HepG2 (cell line): ENCODE results near the gene RPL23. TPM values are rescaled to one million over a fixed set of nuclear protein-coding genes. Genes with fewer than 3 reads are reported as not detected.

Source experiments
- BORCS8-MEF2B ChIP-seq: sonication (generic); formaldehyde crosslinking; IDR thresholded peaks from 2 replicates; pipeline ENCODE4 v1.8.0; 2022; ENCODE audit warnings: mild to moderate bottlenecking, missing genetic modification reagents
- FOXK1 ChIP-seq: sonication (generic); formaldehyde crosslinking; IDR thresholded peaks from 2 replicates; pipeline ENCODE4 v1.4.0; 2020; ENCODE audit warnings: low read depth, missing genetic modification reagents, borderline replicate concordance
- HOXD1 ChIP-seq: sonication (generic); formaldehyde crosslinking; IDR thresholded peaks from 2 replicates; pipeline ENCODE4 v1.5.0; 2020; ENCODE audit warnings: missing genetic modification reagents
- JARID2 ChIP-seq: sonication (generic); formaldehyde crosslinking; IDR thresholded peaks from 2 replicates; pipeline ENCODE4 v1.8.1; 2023; ENCODE audit warnings: missing genetic modification reagents, inconsistent platforms; ENCODE audit not compliant: insufficient replicate concordance
- PBX3 ChIP-seq: sonication (generic); formaldehyde crosslinking; IDR thresholded peaks from 2 replicates; pipeline ENCODE4 v1.8.1; 2023; ENCODE audit warnings: missing genetic modification reagents, inconsistent platforms, borderline replicate concordance
- POLR2AphosphoS2 ChIP-seq: IDR thresholded peaks from 2 replicates; pipeline ENCODE4 v1.6.1; 2011; ENCODE audit warnings: low read depth, low read length, improper control_type of control experiment
- REL ChIP-seq: sonication (generic); formaldehyde crosslinking; conservative IDR thresholded peaks from 2 replicates; pipeline ENCODE4 v1.8.0; 2022; ENCODE audit warnings: mild to moderate bottlenecking, missing genetic modification reagents, moderate library complexity
- TCF12 ChIP-seq, 2 experiments: fragments of 450-650 bp in 1 of 2; sonication (generic) in 1 of 2; formaldehyde crosslinking in 1 of 2; IDR thresholded peaks; 2 replicates each; pipeline versions ENCODE4 v1.6.1 to v1.8.0; 2017 to 2022; ENCODE audit warnings: antibody characterized with exemption in 1 of 2, mild to moderate bottlenecking in 1 of 2, missing genetic modification reagents in 1 of 2, moderate library complexity in 1 of 2
- THAP11 ChIP-seq: IDR thresholded peaks from 2 replicates; pipeline ENCODE4 v1.6.1; 2016; ENCODE audit warnings: missing biosample characterization, missing genetic modification reagents
- YY1 ChIP-seq: IDR thresholded peaks from 2 replicates; pipeline ENCODE4 v1.6.1; 2011; ENCODE audit warnings: low read length, low read depth, moderate library complexity, mild to moderate bottlenecking; ENCODE audit not compliant: insufficient read depth, insufficient replicate concordance
- ZNF205 ChIP-seq: IDR thresholded peaks from 2 replicates; pipeline ENCODE4 v1.6.1; 2018; ENCODE audit warnings: missing biosample characterization, missing genetic modification reagents
- ZNF3 ChIP-seq: IDR thresholded peaks from 2 replicates; pipeline ENCODE4 v1.7.0; 2017; ENCODE audit warnings: inconsistent platforms
- ZNF333 ChIP-seq: sonication (generic); formaldehyde crosslinking; IDR thresholded peaks from 2 replicates; pipeline ENCODE4 v1.4.0; 2020; ENCODE audit warnings: mild to moderate bottlenecking, missing genetic modification reagents, borderline replicate concordance
- ZNF335 ChIP-seq: sonication (generic); formaldehyde crosslinking; IDR thresholded peaks from 2 replicates; pipeline ENCODE4 v1.4.0; 2020; ENCODE audit warnings: missing genetic modification reagents
- ZNF430 ChIP-seq: sonication (generic); formaldehyde crosslinking; IDR thresholded peaks from 2 replicates; pipeline ENCODE4 v1.9.0; 2021; ENCODE audit warnings: mild to moderate bottlenecking, missing genetic modification reagents
- ZNF709 ChIP-seq: sonication (generic); formaldehyde crosslinking; IDR thresholded peaks from 2 replicates; pipeline ENCODE4 v1.5.0; 2020; ENCODE audit warnings: mild to moderate bottlenecking, missing genetic modification reagents
- ZNF878 ChIP-seq: sonication (generic); formaldehyde crosslinking; IDR thresholded peaks from 2 replicates; pipeline ENCODE4 v1.8.1; 2023; ENCODE audit warnings: mild to moderate bottlenecking, missing genetic modification reagents, moderate library complexity
- polyA plus RNA-seq, 8 experiments: library from polyadenylated mRNA; depleted of rRNA in 3 of 8; stranded (reverse) in 7 of 8; unstranded in 1 of 8; fragments of >200 nt; fragmentation: Illumina TruSeq in 4 of 8; extraction: Trizol in 4 of 8; gene quantifications; 2 replicates each; pipeline versions ENCODE4 v1.2.1 to v1.2.3, GENCODE V29; 2011 to 2016; ENCODE audit warnings: low read depth in 4 of 8, missing spikeins in 1 of 8, mixed read lengths in 1 of 8; ENCODE audit not compliant: insufficient read depth in 1 of 8
- total RNA-seq, 5 experiments: library from RNA; depleted of rRNA; stranded (reverse); fragments of >200 nt; fragmentation: Illumina TruSeq; extraction: Trizol; gene quantifications; 2 replicates each; pipeline ENCODE4 v1.2.3, GENCODE V29; 2016; ENCODE audit warnings: low read depth in 1 of 5
- TF ChIP-seq, protein P1 (sequence below): sonication (generic); formaldehyde crosslinking; IDR thresholded peaks from 2 replicates; pipeline ENCODE4 v1.8.1; 2023; ENCODE audit warnings: missing genetic modification reagents, mild to moderate bottlenecking, borderline replicate concordance
- TF ChIP-seq, protein P2 (sequence below): sonication (generic); formaldehyde crosslinking; conservative IDR thresholded peaks from 2 replicates; pipeline ENCODE4 v1.4.0; 2020; ENCODE audit warnings: mild to moderate bottlenecking, missing genetic modification reagents, moderate library complexity
- TF ChIP-seq, protein P3 (sequence below): sonication (generic); formaldehyde crosslinking; IDR thresholded peaks from 2 replicates; pipeline ENCODE4 v1.4.0; 2020; ENCODE audit warnings: missing genetic modification reagents

RPL23 gene
- total and polyA plus RNA-seq, 2 of the 13 experiments (the other 11 are each of a cell fraction or from before 2014, with no cell fraction given), result 2,790 to 4,860 TPM

DNA sequence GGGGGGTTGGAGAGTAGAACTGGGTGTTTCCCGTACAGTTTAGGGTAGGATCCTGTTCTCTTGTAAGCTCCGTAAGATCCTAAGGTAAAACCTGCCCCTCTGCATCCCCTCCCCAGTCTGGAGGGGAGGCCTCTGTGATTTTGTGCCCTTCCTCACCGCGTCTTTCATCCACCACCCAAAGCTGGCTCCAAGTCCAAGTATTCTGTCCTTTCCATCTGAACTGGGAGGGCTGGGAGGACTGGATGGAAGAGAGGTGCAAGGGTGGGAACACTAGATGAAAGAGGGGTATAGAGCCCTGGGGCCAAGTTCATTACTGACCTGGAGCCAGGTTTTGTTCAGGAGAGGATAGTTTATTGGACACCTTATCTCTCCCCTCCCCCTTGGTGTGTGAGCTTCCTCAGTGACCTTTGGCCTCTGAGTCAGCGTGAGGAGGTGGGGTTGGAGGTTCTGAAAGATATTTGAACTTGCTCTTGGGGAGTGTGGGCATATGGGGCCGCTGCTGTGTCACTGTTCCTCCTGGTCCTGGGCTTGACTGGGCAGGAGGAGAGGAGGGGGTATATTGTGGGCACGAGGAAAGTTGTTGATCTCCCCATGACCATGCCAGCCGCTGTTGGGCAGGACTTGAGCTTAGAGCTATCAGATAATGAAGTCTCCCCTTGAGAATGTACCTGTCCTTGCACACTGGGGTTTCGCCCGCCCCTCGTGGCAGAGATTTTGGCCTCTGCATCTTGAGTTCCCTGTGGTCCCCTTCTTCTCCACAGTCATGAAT lies 17.9 kb upstream of the RPL23 start (continued):
- TF ChIP-seq TCF12 (IDR thresholded peaks at IDR 0.05), result no peak
- TF ChIP-seq TCF12 (CRISPR knock-in tag; IDR thresholded peaks at IDR 0.05), result no peak
- TF ChIP-seq, protein P1, sequence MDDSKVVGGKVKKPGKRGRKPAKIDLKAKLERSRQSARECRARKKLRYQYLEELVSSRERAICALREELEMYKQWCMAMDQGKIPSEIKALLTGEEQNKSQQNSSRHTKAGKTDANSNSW, result no peak
- no peak for TF ChIP-seq JARID2
- peak; percentile 73; the same call in 1 of the 2 replicates for TF ChIP-seq FOXK1
- TF ChIP-seq YY1, result peak; percentile 38
- no peak for TF ChIP-seq ZNF3 (CRISPR knock-in tag)
- peak; percentile 82; the same call in 1 of the 2 replicates for TF ChIP-seq ZNF878 (CRISPR knock-in tag)
- peak; percentile 78 for TF ChIP-seq THAP11
- TF ChIP-seq POLR2AphosphoS2, result no peak
- TF ChIP-seq HOXD1 (CRISPR knock-in tag), result no peak
- TF ChIP-seq ZNF333 (CRISPR knock-in tag), result no peak
- TF ChIP-seq, protein P2, sequence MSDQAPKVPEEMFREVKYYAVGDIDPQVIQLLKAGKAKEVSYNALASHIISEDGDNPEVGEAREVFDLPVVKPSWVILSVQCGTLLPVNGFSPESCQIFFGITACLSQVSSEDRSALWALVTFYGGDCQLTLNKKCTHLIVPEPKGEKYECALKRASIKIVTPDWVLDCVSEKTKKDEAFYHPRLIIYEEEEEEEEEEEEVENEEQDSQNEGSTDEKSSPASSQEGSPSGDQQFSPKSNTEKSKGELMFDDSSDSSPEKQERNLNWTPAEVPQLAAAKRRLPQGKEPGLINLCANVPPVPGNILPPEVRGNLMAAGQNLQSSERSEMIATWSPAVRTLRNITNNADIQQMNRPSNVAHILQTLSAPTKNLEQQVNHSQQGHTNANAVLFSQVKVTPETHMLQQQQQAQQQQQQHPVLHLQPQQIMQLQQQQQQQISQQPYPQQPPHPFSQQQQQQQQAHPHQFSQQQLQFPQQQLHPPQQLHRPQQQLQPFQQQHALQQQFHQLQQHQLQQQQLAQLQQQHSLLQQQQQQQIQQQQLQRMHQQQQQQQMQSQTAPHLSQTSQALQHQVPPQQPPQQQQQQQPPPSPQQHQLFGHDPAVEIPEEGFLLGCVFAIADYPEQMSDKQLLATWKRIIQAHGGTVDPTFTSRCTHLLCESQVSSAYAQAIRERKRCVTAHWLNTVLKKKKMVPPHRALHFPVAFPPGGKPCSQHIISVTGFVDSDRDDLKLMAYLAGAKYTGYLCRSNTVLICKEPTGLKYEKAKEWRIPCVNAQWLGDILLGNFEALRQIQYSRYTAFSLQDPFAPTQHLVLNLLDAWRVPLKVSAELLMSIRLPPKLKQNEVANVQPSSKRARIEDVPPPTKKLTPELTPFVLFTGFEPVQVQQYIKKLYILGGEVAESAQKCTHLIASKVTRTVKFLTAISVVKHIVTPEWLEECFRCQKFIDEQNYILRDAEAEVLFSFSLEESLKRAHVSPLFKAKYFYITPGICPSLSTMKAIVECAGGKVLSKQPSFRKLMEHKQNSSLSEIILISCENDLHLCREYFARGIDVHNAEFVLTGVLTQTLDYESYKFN (CRISPR knock-in tag), result peak; percentile 92
- no peak for TF ChIP-seq REL
- peak; percentile 65; the same call in 1 of the 2 replicates for TF ChIP-seq BORCS8-MEF2B
- TF ChIP-seq ZNF205, result 0 out of 2 replicates have a peak, but pooled peaks have one; percentile 66
- TF ChIP-seq, protein P3, sequence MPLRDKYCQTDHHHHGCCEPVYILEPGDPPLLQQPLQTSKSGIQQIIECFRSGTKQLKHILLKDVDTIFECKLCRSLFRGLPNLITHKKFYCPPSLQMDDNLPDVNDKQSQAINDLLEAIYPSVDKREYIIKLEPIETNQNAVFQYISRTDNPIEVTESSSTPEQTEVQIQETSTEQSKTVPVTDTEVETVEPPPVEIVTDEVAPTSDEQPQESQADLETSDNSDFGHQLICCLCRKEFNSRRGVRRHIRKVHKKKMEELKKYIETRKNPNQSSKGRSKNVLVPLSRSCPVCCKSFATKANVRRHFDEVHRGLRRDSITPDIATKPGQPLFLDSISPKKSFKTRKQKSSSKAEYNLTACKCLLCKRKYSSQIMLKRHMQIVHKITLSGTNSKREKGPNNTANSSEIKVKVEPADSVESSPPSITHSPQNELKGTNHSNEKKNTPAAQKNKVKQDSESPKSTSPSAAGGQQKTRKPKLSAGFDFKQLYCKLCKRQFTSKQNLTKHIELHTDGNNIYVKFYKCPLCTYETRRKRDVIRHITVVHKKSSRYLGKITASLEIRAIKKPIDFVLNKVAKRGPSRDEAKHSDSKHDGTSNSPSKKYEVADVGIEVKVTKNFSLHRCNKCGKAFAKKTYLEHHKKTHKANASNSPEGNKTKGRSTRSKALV (CRISPR knock-in tag), result 0 out of 2 replicates have a peak, but pooled peaks have one; percentile 47
- TF ChIP-seq ZNF709 (CRISPR knock-in tag), result no peak
- no peak for TF ChIP-seq ZNF335 (CRISPR knock-in tag)
- no peak for TF ChIP-seq PBX3 (CRISPR knock-in tag)
- TF ChIP-seq ZNF430 (CRISPR knock-in tag), result no peak; the same call in 1 of the 2 replicates
